ENCODE results near the gene SRMS. TPM values are rescaled to one million over a fixed set of nuclear protein-coding genes. Genes with fewer than 3 reads are reported as not detected.

The SRMS gene
- total RNA-seq, 1 experiment from 2014 or later: 0.79 TPM

- Histone ChIP-seq H3K9ac (ENCODE audit: extremely low read depth, insufficient read length, low read length) (no peak overlapping the region), H3K4me1 (ENCODE audit: insufficient read depth, low read length) (no peaks in the 10 kb centered on the region), H2AFZ (ENCODE audit: low read length) (no peak overlapping the region), H3K18ac (ENCODE audit: insufficient read length, low read depth, low read length) (no peak overlapping the region), H3K23ac (ENCODE audit: insufficient read length, low read depth, low read length) (no peak overlapping the region), H3K4ac (ENCODE audit: low read depth, low read length) (no peak overlapping the region), H3K56ac (ENCODE audit: insufficient read length, low read depth, low read length) (no peak overlapping the region), H3K4me2 (ENCODE audit: insufficient read depth, insufficient read length, low read length) (no peak overlapping the region), H2AK5ac (ENCODE audit: insufficient read length, low read length) (no peak overlapping the region), H4K5ac (ENCODE audit: insufficient read length, low read depth, low read length) (no peak overlapping the region), H2BK12ac (ENCODE audit: insufficient read length, low read depth, low read length) (no peak overlapping the region), H4K8ac (replicated peaks; ENCODE audit: insufficient read length, low read depth, low read length) (no peak overlapping the region), H3K27ac (ENCODE audit: insufficient read length, low read depth, low read length) (no peak overlapping the region), H3T11ph (ENCODE audit: low read length) (no peak overlapping the region), H4K91ac (ENCODE audit: insufficient read length, low read depth, low read length) (no peak overlapping the region), H3K79me1 (ENCODE audit: insufficient read depth, low read depth, low read length, poor library complexity, severe bottlenecking) (no peaks in the 10 kb centered on the region), H3K14ac (ENCODE audit: insufficient read depth, low read length) (no peak overlapping the region), H3K9me3 (ENCODE audit: control insufficient read depth, low read depth, low read length) (no peaks in the 10 kb centered on the region), H4K20me1 (ENCODE audit: control insufficient read depth, insufficient read depth, insufficient read length) (no peaks in the 10 kb centered on the region), H2BK15ac (ENCODE audit: low read depth, low read length) (no peak overlapping the region), H3K27me3 (ENCODE audit: insufficient read depth, low read length) (no peaks in the 10 kb centered on the region), H2BK5ac (ENCODE audit: insufficient read length, low read length) (no peak overlapping the region), H2BK20ac (ENCODE audit: low read depth, low read length, poor library complexity, severe bottlenecking) (no peak overlapping the region), H3K23me2 (ENCODE audit: insufficient read length, low read depth, low read length, poor library complexity, severe bottlenecking) (no peaks in the 10 kb centered on the region), H3K79me2 (ENCODE audit: insufficient read depth, low read length) (no peaks in the 10 kb centered on the region), H2BK120ac (ENCODE audit: low read depth, low read length, poor library complexity, severe bottlenecking) (no peak overlapping the region)
- WGBS (ENCODE audit: extremely low coverage, insufficient read length, low lambda C conversion rate): no CpG with 5 or more reads among the region's 6 CpGs
- no peaks in the 10 kb centered on the region for H3K4me1 Mint-ChIP-seq
- TF ChIP-seq CTCF (conservative IDR thresholded peaks at IDR 0.05): no peak
- H3K9me3 Mint-ChIP-seq: no peaks in the 10 kb centered on the region
- H3K36me3 Mint-ChIP-seq (ENCODE audit: insufficient read depth in 1 of 3, low read depth in 3 of 3): peaks cover 6 to 38% (median 36%) of the 10 kb centered on the region in 3 experiments; a peak in 5 of 7 replicates
- H3K27me3 Mint-ChIP-seq (ENCODE audit: low read depth): no peaks in the 10 kb centered on the region
- no peak overlapping the region for H3K27ac Mint-ChIP-seq
- no peak overlapping the region for H3K4me3 Mint-ChIP-seq
- no peak for DNase-seq
Measured at GRCh38 chr20:63596423-63596822, 48.9 kb upstream of the SRMS start.

All from H9 (cell line).